Measurements from ENCODE around the gene TP53INP2. TPM values are rescaled to one million over a fixed set of nuclear protein-coding genes. Genes with fewer than 3 reads are reported as not detected.

The TP53INP2 gene
- total RNA-seq, 2 donors from 2014 or later, result 59.5 to 66.0 TPM

DNA sequence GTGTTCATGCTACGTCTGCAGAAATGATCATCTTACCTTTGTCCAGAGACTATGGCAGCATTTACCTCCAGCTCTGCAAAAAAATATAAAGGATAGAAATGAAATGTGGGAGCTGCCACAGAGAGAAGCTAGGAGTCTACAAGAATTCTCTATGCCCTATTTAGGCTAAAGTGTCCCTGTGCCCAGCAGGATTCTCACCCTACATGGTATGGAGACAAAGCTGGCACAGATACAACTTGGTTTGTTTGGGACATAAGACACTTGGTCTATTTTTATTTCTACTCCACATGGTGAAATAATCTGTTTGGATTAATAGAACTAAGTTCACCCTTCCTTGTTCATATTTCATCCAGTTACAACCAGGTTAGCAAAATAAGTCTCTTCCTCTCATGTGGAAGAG lies 28.4 kb downstream of the TP53INP2 start:
- Histone ChIP-seq H3K9me3 (no peaks in the 10 kb centered on the region), H3K36me3 (peaks cover 7% of the 10 kb centered on the region), H3K27me3 (no peaks in the 10 kb centered on the region), H3K4me1 (no peaks in the 10 kb centered on the region), H3K4me3 (peak overlapping the region in 1 of 2 donors; percentile 3), H3K27ac (peak overlapping the region; percentile 33 to 60)
- TF ChIP-seq, protein P1, sequence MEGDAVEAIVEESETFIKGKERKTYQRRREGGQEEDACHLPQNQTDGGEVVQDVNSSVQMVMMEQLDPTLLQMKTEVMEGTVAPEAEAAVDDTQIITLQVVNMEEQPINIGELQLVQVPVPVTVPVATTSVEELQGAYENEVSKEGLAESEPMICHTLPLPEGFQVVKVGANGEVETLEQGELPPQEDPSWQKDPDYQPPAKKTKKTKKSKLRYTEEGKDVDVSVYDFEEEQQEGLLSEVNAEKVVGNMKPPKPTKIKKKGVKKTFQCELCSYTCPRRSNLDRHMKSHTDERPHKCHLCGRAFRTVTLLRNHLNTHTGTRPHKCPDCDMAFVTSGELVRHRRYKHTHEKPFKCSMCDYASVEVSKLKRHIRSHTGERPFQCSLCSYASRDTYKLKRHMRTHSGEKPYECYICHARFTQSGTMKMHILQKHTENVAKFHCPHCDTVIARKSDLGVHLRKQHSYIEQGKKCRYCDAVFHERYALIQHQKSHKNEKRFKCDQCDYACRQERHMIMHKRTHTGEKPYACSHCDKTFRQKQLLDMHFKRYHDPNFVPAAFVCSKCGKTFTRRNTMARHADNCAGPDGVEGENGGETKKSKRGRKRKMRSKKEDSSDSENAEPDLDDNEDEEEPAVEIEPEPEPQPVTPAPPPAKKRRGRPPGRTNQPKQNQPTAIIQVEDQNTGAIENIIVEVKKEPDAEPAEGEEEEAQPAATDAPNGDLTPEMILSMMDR (IDR thresholded peaks at IDR 0.05), result no peak
- DNase-seq (ENCODE audit: low spot score), result no peak

DNA sequence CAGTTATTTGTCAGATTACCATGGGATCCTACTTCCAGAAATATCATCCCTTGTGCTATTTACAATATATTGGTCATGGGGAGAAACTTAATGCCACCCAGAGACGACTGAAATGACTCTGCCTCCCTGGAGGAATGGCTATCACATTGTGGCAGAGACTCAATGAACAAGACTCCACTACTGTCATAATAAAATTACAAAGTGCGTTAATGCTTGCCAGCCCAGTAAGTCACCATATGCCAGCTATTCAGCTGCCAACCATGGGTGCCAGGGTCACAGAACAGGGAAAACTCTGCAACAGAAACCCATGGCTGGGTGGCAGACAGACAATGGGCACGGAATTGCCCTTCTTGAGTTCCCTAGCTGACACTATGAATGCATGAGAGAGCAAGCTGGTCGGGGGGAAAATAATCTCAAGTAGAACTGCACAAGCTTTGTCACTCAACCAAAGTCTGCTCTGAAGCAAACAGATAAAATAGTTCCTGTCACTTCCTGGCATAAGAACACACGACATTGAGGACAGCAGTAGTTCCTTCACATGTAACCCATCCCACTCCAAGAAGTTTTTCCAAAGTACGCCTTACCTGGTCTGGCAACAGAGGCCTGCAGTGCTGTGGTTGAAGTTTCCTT lies 32.1 kb downstream of the TP53INP2 start:
- no peak for DNase-seq (ENCODE audit: low spot score)
- Histone ChIP-seq H3K36me3 (peaks cover 6% of the 10 kb centered on the region), H3K27ac (peak overlapping the region in 1 of 2 donors; percentile 4)

DNA sequence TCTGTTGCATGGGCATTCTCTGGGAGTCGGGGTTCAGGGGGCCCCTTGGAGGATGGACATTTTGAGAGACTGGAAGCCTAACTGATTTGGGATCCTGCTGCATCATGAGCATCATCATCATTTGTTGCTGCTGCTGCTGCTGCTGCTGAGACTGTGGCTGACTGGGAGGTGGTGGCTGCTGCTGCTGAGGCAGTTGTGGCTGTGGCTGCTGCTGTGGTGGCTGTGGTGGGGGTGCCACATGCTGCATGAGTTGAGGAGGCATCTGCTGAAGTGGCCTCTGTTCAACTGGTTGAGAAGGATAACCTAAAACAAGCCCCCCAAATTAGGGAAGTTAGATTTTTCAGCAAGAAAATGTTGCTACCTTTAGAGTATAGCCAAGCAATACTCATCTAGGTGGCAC lies 38.9 kb downstream of the TP53INP2 start:
- Histone ChIP-seq H3K4me3 (no peak overlapping the region), H3K9me3 (no peaks in the 10 kb centered on the region), H3K36me3 (peaks cover 43% of the 10 kb centered on the region), H3K27me3 (no peaks in the 10 kb centered on the region), H3K4me1 (peaks cover 0 to 8% of the 10 kb centered on the region in 2 donors), H3K27ac (no peak overlapping the region)
- DNase-seq (ENCODE audit: low spot score), result no peak
- TF ChIP-seq, protein P1 (IDR thresholded peaks at IDR 0.05), result no peak

More for the DNA sequence above, 32.1 kb downstream of the TP53INP2 start:
- TF ChIP-seq, protein P1 (IDR thresholded peaks at IDR 0.05), result no peak
- H3K4me1 ChIP-seq, result no peaks in the 10 kb centered on the region
- no peak overlapping the region for H3K4me3 ChIP-seq
- no peaks in the 10 kb centered on the region for H3K9me3 ChIP-seq
- H3K27me3 ChIP-seq, result no peaks in the 10 kb centered on the region

DNA sequence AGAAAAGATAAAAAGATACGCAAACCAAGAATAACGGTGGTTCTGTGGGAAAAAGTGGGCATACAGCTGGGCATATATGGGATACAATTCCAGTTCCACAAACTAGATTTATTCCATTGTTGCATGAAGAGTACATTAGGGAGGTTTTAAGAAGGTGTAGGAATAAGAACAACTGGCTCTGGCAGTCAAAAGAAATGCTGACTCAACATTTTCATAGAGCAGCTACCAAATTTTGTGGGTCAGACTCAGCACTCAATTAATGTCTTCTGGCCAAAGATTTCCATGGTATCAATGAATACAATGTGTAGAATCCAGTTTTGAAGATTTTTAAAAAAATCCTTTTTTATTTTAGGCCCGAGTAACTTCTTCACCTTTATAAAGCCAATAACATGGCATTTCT lies 40.2 kb downstream of the TP53INP2 start:
- TF ChIP-seq, protein P1 (IDR thresholded peaks at IDR 0.05), result no peak
- H3K4me3 ChIP-seq, result no peak overlapping the region
- DNase-seq (ENCODE audit: low spot score), result no peak
- H3K27me3 ChIP-seq, result no peaks in the 10 kb centered on the region
- peak overlapping the region in 1 of 2 donors; percentile 71 for H3K27ac ChIP-seq
- H3K9me3 ChIP-seq, result no peaks in the 10 kb centered on the region
- peaks cover 51% of the 10 kb centered on the region for H3K36me3 ChIP-seq
- peaks cover 0 to 8% of the 10 kb centered on the region in 2 donors for H3K4me1 ChIP-seq

DNA sequence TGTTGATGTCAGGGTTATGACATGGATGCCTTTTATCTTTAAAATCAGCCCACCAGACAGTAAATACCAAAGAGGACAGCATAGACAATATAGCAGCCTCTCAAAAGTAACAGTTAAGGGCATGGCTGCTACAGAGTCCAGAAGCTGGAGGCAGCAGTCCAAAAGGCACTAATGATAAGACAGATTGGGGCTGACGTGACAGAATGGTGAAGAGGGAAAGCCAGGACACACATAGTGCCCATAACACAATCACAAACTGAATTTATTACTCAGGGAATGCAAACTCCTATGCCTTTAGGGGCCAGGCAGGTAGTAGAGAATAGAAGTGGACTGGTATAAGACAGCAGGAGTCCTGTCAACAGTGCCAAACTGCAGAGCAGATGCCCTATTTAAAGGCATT lies 40.7 kb downstream of the TP53INP2 start:
- no peak for DNase-seq (ENCODE audit: low spot score)
- no peaks in the 10 kb centered on the region for H3K27me3 ChIP-seq
- peaks cover 56% of the 10 kb centered on the region for H3K36me3 ChIP-seq
- peak overlapping the region; percentile 54 to 71 for H3K27ac ChIP-seq
- TF ChIP-seq, protein P1 (IDR thresholded peaks at IDR 0.05), result no peak
- no peaks in the 10 kb centered on the region for H3K9me3 ChIP-seq
- peaks cover 0 to 8% of the 10 kb centered on the region in 2 donors for H3K4me1 ChIP-seq
- H3K4me3 ChIP-seq, result no peak overlapping the region

DNA sequence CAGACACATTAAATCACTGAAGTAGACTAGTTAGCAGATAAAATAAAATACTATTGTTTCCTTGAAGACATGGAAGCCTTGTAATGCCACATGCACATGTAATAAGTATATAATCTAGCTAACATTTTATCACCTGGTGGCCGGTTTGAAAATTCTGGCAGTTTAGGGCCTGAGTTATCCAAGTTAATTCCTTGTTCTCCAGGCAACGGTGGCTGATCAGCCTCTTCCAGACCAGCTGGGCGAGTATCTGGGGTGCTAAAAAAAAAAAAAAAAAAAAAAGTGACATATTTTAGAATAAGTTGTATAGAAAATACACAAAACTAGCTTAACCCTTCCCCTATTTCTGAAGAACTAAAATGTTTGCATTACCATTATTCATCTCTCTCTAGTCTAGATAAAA lies 42.5 kb downstream of the TP53INP2 start:
- no peak overlapping the region for H3K27ac ChIP-seq

More for the DNA sequence above, 42.5 kb downstream of the TP53INP2 start:
- no peaks in the 10 kb centered on the region for H3K9me3 ChIP-seq
- TF ChIP-seq, protein P1 (IDR thresholded peaks at IDR 0.05), result no peak
- no peak for DNase-seq (ENCODE audit: low spot score)
- H3K27me3 ChIP-seq, result no peaks in the 10 kb centered on the region
- peaks cover 0 to 8% of the 10 kb centered on the region in 2 donors for H3K4me1 ChIP-seq
- peaks cover 61% of the 10 kb centered on the region for H3K36me3 ChIP-seq
- no peak overlapping the region for H3K4me3 ChIP-seq

Measured in right atrium auricular region (tissue), 2 donors.